ENCODE data around the gene HOXD3.

DNA sequence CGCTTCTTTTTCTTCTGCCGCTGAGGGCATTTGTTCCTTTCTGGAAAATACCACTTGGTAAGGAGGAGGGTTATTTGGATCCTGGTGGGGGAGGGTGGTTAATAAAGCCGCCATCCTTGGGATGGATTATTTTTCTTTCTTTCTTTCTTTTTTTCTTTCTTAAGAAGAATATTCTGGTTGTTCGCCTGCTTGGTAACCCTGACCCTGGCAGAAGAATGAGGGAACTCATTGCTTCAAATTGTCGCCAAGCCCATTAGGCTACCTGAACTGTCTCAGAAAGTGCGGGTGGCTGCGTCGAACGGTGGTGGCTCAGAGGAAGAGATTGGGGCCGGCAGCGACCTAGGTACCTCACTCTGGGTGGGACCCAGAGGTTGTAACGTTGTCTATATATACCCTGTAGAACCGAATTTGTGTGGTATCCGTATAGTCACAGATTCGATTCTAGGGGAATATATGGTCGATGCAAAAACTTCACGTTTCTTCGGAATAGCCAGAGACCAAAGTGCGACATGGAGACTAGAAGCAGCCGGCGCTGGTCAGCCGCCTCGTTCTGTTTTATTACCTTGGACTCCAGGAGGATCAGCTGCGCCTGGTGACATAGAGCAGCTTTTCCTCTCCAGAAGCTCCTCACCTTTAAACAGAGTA lies 7.0 kb upstream of the HOXD3 start:
- TF ChIP-seq CTCF (IDR thresholded peaks at IDR 0.05) (no peak), POLR2A (IDR thresholded peaks at IDR 0.05) (no peak)

All from lower leg skin (tissue), 3 donors.